T1000 (cell line): ENCODE data around the gene ZDHHC23.

Experiments used
- DNase-seq: peaks from one replicate; lab custom pipeline; 2025; ENCODE audit warnings: mixed read lengths; lab: John Stamatoyannopoulos, UW

ZDHHC23 gene

DNA sequence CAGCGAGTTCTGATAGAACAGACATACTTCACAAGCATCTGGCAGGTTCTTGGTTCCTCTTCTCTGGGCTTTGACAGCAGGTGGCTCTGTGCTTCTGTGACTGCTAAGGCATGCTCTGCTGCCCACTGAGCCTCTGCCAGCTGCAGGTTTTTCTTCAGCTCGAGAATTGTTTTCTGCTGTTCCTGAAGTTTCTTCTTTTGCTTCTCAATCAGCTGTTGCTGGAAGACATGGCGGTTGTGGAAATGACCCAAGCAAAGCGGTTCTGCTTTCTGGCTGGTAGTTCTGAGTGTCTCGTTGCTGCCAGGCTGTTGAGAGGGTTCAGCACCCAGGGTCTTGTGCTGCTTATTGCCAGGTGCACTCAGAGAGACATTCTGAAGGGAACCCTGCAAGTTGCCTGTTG lies 57.7 kb downstream of the ZDHHC23 start:
- no peak for DNase-seq

DNA sequence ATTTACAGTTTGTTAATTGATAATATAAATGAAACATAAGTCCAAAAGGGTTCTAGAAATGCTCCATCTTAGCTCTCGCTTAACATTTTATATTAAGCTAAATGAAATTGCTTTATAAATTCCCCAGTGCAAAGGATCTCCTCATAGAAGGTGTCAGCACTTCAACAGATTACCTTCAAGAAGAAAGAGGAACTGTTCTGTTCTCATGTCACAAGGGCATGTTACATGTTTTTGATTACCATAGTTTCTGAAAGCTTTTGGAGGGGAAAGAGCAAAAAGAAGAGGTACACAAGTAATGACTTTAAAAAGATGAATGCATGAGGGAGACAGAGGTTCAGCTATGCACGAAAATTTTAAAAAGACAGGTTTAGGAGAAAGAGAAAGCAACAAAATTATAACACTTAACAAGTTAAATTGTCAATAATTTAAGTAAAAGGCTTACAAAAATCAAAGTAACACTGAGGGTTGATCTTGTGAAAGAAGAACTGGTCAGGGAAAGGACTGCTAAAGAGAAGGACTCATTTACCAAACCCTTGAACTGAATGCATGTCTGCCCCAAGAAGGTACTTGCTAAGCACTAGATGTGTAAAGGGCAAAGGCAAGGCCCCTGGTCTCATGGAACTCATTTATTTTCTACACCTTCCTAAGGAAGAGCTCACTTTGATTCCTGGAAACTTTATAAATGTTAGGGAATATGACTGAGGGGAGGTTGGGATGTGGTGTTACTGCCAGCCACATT lies 63.4 kb downstream of the ZDHHC23 start:
- no peak for DNase-seq
